ENCODE measurements around the gene SPEN.
"Not testable (repeated sequence)": the region's sequence is repeated elsewhere in the genome, so short reads cannot be mapped to it uniquely, and the experiment has no call there.

SPEN gene, protein sequence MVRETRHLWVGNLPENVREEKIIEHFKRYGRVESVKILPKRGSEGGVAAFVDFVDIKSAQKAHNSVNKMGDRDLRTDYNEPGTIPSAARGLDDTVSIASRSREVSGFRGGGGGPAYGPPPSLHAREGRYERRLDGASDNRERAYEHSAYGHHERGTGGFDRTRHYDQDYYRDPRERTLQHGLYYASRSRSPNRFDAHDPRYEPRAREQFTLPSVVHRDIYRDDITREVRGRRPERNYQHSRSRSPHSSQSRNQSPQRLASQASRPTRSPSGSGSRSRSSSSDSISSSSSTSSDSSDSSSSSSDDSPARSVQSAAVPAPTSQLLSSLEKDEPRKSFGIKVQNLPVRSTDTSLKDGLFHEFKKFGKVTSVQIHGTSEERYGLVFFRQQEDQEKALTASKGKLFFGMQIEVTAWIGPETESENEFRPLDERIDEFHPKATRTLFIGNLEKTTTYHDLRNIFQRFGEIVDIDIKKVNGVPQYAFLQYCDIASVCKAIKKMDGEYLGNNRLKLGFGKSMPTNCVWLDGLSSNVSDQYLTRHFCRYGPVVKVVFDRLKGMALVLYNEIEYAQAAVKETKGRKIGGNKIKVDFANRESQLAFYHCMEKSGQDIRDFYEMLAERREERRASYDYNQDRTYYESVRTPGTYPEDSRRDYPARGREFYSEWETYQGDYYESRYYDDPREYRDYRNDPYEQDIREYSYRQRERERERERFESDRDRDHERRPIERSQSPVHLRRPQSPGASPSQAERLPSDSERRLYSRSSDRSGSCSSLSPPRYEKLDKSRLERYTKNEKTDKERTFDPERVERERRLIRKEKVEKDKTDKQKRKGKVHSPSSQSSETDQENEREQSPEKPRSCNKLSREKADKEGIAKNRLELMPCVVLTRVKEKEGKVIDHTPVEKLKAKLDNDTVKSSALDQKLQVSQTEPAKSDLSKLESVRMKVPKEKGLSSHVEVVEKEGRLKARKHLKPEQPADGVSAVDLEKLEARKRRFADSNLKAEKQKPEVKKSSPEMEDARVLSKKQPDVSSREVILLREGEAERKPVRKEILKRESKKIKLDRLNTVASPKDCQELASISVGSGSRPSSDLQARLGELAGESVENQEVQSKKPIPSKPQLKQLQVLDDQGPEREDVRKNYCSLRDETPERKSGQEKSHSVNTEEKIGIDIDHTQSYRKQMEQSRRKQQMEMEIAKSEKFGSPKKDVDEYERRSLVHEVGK (N-terminal part only)

DNA sequence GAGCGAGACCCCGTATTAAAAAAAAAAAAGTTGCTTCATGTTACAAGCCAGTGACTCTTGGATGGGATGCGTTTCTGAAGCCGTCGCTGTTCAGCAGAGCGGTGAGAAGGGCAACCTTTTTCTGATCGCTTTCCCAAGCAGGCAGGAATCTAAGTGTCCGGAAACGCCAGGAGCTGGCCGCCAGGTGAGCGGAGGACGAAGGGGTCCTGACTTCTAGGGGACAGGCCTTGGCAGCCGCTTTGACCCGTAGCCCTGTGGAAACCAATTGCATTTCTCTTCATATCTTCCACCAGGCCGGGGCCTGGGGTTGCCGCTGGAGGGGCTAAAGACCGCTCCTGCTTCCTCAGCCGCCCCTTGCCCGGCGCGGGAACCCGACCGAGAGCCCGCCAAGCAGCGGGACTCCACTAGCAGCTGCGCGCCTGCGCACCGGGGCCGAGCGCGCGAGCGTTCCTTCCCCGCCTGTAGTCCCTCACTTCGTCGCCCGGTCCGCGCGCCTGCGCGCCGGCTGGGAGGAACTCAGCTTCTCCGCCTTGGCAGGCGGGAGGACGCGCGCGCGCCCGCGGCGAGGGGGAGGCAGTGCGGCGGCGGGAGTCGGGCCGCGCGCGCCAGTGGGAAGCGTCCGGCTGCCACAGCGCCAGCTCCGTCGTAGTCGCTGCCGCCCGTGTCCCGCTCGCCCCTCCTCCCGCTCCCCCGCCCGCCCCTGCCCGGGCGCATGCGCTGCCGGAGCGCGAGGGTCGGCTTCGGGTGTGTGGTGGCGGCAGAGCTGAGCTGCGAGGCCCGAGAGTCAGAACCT is at the start of gene SPEN:
Gene SPEN (plus strand): TSS at position 608 of the 793 bp plus-strand sequence. CDS start 361 bp downstream, outside the sequence.
- in situ Hi-C loops (cut with MboI; ENCODE audit: low sequenced_read_pairs) = no loop called here

DNA sequence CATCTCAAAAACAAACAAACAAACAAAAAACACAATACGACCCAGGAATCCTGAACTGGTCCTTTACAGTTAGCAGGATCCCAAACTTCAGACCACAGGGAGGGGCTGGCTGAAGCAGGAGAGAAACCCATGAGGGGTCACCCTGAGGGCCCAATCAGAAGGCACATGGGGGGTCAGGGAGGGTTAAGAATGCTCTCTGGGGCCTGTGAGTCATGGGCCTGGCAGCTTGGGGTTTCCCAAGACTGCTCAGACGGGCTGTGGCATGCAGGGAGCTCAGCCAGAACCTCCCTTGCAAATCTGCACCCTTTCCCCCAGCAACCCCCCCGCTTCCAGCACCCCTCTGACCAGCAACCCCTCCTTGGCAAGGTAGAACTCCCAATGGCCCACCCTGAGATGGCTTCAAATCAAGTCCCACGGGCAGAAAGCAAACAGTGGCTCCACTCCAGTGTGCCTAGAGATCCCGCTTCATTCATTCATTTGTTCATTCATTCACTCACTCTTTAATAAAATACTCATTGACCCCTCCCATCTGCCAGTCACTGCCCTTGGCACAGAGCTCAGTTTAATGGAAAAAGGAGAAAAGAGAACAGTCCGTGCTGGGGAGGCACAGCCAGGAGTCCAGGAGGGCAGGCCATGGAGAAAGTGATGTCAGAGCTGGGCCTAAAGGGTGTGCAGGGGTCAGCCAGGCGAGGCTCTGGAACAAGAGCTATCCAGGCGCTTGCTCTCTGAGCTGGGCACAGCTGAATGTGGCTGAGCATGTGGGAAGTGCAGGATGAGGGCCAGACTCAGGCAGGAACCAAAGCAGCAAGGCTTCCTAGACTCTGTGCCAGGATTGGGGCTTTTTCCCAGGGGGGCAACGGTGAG is 48.3 kb upstream of the SPEN start:
- in situ Hi-C loops (cut with MboI; ENCODE audit: low sequenced_read_pairs) = no loop called here

DNA sequence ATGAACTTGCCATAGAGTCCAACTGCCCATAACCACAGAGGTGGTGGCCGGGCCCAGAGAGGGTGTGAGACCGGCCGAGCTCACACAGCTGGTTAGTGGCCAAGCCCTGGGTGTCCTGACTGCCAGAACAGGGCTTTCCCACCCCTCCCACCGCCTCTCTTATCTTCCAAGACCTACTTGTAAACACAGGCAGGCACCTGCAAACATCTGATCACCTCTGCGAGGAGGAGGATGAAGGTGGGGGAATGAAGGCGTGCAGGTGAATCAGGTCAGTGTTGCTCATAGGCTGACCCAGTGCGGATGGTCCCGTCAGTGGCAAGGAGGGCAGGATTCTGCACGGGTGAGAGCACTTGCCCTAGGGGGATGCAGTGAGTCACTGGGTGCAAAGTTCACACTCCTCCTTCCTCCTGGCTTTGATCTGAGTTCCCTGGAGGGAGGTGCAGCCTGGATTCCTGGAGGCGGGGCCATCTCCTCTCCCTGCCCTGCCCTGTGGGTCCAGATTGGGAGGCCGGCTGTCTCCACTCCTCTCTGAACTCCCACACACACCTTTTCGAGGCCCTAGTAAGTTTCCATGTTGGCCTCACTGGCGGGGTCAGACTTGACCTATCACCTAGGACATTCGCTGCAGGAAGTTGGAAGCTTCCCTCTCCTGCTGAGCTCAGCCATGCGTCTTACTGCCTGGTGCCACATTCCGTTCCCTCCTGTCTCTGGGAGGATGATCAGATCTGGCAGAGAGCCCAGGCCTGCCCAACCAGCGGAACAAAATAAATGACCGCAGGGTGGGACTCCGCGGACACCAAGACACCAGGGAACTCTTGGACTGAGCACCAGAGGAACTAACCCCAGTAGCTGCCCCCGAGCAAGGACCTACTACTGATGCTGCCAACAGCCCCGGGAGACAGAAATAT is 47.3 kb upstream of the SPEN start:
- in situ Hi-C loops (cut with MboI; ENCODE audit: low sequenced_read_pairs) = no loop called here

DNA sequence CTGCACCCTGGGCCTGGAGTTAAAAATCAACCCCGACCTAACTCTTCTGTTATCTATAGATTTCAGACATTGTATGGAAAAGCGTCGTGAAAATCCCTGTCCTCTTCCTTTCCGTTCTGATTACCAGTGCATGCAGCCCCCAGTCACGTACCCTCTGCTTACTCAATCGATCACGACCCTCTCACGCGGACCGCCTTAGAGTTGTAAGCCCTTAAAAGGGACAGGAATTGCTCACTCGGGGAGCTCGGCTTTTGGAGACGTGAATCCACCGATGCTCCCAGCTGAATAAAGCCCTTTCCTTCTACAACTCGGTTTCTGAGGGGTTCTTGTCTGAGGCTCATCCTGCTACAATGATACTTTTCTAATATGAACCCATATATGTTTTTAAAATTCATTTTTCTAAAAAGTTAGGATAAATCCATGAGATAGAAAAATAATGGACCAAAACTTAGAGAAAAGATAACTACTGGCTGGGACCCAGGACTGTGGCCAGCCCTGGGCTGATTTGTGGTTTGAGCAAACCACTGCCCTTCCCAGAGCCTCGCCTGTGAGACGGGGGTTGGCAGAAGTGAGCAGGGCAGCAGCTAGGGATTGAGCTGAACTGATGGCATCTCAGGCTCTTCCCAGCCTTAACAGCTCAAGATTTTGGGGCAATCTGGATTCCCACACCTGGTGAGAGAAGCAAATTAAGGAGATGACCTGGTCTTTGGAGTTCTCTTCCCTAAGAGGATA is 45.1 kb upstream of the SPEN start:
- in situ Hi-C loops (cut with MboI; ENCODE audit: low sequenced_read_pairs) = no loop called here

DNA sequence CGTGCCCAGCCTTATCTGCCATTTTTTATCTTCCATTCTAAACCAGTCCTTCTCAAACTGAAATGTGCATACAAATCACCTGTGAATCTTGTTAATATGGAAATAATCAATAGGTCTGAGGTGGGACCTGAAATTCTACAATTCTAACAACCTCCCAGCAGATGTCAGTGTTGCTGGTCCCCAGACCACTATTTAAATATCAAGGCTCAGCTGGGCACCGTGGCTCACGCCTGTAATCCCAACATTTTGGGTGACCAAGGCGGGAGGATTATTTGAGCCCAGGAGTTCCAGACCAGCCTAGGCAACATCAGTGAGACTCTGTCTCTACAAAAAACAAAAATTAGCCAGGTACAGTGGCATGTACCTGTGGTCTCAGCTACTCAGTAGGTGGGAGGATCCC is 44.1 kb upstream of the SPEN start:
- in situ Hi-C loops (cut with MboI; ENCODE audit: low sequenced_read_pairs) = no loop called here

DNA sequence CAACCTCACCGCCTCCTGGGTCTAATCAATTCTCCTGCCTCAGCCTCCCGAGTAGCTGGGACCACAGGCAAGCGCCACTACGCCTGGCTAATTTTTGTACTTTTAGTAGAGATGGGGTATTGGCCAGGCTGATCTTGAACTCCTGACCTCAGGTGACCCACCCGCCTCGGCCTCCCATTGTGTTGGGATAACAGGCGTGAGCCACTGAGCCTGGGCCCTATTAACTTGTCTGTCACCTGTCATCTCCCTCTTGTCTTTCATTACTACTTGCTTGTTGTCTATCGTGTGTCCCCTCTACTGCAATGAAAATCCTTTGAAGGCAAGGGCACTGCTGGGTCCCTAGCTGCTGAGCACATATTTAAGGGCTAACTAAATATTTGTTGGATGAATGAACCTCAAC is 43.4 kb upstream of the SPEN start:
- in situ Hi-C loops (cut with MboI; ENCODE audit: low sequenced_read_pairs) = no loop called here

DNA sequence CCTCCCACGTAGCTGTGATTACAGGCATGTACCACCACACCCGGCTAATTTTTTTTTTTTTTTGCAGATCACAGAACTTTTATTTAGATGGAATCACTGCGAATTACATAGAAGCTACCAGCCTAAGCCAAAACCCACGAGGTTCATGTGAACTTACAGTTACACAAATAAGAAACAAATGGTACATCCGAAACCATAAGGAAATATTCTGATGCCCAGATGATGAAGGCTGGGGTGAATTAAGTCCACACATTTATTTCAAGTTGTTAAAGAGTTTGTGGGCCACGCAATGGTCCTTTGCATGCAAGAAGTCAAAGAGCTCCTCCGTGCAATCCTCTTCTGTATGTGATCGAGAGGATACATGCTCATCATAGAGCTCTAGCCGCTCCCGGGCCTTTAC is 40.4 kb upstream of the SPEN start:
- in situ Hi-C loops (cut with MboI; ENCODE audit: low sequenced_read_pairs) = no loop called here

DNA sequence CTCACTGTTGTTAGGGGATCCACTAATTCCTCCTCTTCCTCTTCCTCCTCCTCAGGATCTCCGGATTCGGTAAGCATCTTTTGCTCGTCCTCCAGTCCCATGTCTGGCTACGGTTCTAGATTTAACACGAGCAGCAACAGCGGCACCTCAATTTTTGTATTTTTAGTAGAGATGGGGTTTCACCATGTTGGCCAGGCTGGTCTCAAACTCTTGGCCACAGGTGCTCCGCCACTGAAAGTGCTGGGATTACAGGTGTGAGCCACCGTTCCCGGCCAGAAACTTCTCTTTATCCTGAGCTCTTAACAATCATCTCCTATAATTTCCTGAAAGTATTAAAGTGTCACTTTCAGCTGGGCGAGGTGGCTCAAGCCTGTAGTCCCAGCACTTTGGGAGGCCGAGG is 40.0 kb upstream of the SPEN start, which contains the start of gene UQCRHL:
Gene UQCRHL (minus strand): TSS at position 101 of the 400 bp plus-strand sequence. CDS start 0 bp downstream, at position 101.
- in situ Hi-C loops (cut with MboI; ENCODE audit: low sequenced_read_pairs) = not testable (repeated sequence)

DNA sequence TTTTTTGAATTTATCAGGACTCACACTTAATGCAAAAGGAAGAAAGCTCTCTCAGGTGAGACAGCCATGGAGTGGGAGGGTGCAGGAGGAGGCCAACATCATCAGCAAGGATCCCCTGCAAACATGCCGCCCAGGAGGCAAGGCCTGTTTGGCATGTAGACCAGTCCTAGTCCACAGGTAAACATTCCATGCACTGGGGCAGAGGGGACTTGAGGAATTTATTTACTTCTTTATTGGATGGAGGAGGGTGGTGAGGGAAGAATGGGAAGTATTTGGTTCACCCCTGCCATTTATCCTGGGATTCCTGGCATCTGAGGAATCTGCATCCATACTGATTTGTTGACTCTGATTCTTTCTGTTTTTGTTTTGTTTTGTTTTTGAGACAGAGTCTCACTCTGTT is 38.6 kb upstream of the SPEN start:
- in situ Hi-C loops (cut with MboI; ENCODE audit: low sequenced_read_pairs) = no loop called here

DNA sequence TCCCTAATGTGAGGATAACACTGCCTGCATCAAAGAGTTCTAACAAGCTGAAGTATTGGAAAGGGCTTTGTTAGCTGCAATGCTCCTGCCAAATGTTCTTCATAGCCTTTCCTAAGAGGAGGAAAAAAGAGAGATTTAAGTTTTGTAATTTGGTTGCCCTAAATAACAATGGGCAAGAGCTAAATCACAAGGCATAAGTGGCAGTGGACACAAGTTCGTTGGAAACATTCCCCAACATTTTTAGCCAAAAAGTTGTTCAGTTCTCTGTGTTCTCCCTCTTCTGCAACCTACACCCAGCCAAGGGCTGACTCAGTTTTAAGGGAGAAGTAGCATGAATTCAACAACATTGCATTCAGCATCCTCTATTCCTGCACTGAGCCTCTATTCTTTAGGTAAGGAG is 37.4 kb upstream of the SPEN start:
- in situ Hi-C loops (cut with MboI; ENCODE audit: low sequenced_read_pairs) = no loop called here

DNA sequence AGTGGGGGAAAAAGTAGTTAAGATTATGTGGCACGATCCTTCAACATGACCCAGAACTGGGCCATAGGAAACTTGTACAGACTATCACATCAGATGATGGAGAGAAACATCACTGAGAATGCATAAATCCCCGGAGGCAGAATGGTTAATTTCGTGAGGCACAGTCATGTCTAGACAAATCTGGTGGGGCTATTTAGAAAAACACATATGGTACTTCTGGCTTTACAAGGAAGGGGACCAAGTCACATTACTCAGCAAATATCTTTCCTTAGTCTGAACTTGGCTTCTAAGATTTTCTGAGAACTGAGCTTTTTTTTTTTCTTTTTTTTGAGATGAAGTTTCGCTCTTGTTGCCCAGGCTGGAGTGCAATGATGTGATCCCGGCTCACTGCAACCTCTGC is 30.8 kb upstream of the SPEN start:
- in situ Hi-C loops (cut with MboI; ENCODE audit: low sequenced_read_pairs) = no loop called here

DNA sequence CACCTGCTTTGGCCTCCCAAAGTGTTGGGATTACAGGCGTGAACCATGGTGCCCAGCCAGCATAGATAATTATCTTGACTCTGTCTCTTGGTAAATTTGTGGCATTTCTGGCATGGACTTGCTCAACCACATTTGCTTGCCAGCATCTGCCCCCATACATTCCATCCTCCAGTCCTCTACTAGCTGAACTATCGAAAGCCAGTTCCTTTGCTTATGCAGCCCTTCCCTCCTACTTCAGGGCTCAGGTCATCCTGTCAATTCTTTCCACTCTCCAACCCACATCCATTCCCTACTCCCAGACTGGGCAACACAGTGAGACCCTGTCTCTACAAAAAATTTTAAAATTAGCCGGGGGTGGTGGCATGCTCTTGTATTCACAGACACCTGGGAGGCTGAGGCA is 27.0 kb upstream of the SPEN start:
- in situ Hi-C loops (cut with MboI; ENCODE audit: low sequenced_read_pairs) = no loop called here

DNA sequence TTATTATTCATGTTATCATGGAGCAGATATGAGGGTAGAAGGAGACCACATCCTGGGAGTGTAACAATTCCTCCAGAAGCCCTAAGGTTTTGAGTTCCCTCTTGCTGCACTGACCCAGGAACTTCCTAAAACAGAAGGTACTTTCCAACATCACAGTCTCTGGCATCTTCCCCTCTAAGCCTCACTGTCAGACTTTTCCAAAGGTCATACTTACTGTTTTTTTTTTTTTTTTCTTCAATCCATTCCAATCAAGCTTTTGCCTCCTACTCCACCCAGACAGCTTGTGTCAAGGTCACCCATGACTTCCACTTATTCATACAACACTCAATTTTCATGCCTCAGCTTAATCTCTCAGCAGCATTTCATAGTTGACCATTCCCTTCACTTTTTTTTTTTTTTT is 21.7 kb upstream of the SPEN start:
- in situ Hi-C loops (cut with MboI; ENCODE audit: low sequenced_read_pairs) = no loop called here

DNA sequence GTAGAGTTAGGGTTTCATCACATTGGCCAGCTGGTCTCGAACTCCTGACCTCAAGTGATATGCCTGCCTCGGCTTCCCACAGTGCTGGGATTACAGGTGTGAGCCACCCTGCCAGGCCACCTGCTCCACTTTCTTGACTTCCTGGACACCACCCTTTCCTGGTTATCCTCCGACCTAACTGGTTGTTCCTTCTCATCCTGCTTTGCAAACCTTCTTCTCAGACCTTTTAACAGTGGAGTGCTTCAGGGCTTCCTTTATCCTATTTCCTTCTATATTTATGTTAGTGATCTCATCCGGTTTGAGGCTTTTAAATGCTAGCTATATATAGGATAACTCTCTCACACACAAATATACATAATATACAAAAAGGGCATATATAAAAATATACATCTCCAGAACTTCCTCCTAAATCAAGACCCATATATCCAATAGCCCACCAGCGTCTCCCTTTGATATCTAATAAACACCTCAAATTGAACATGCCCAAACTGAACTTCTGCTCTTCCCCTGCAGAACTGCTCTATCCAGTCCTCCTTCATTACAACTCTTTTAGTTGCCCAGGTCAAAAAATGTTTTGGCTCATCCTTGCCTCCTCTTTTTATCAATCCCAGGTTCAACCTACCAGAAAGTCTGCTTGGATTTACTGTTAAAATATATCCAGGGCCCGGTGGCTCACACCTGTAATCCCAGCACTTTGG is 20.5 kb upstream of the SPEN start:
- in situ Hi-C loops (cut with MboI; ENCODE audit: low sequenced_read_pairs) = no loop called here

DNA sequence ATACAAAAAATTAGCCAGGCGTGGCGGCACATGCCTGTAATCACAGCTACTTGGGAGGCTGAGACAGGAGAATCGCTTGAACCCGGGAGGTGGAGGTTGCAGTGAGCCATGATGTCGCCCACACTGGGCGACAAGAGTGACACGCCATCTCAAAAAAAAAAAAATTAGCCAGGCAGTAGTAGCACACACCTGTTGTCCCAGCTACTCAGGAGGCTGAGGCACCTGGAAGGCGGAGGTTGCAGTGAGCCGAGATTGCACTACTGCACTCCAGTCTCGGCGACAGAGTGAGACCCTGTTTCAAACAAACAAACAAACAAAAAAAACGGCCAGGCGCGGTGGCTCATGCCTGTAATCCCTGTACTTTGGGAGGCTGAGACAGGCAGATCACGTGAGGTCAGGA is 19.9 kb upstream of the SPEN start:
- in situ Hi-C loops (cut with MboI; ENCODE audit: low sequenced_read_pairs) = not testable (repeated sequence)

DNA sequence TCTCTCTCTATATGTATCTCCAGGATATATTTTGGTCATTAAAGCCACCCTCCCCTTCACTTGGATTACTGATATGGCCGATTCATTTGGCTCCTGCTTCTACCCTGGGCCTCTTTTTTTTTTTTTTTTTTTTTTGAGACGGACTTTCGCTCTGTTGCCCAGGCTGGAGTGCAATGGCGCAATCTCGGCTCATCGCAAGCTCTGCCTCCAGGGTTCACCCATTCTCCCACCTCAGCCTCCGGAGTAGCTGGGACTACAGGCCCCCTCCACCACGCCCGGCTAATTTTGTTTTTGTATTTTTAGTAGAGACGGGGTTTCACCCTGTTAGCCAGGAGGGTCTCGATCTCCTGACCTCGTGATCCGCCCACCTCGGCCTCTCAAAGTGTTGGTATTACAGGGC is 18.6 kb upstream of the SPEN start:
- in situ Hi-C loops (cut with MboI; ENCODE audit: low sequenced_read_pairs) = not testable (repeated sequence)

DNA sequence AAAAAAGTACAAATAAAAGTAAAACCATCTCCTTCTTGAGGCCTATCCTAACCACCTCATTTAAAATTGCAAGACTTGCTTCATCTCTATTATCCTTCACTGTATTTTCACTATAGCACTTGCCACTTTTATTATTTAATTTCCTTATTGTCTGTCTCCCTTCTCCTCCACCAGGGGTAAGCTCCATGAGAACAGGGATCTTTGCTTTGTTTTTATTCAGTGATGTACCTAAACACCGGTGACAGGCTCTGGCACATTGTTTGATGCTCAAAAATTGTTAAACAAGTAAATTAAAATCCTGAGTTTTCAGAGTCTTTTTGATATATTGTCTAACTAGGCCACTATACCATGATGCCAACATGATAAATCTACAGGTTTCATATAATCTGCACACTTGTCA is 17.2 kb upstream of the SPEN start:
- in situ Hi-C loops (cut with MboI; ENCODE audit: low sequenced_read_pairs) = no loop called here
